ENCODE results near the gene ARHGEF11. TPM values are rescaled to one million over a fixed set of nuclear protein-coding genes. Genes with fewer than 3 reads are reported as not detected.

Gene ARHGEF11
- polyA plus RNA-seq, 4 donors = 29.8 to 33.9 (median 32.6) TPM

DNA sequence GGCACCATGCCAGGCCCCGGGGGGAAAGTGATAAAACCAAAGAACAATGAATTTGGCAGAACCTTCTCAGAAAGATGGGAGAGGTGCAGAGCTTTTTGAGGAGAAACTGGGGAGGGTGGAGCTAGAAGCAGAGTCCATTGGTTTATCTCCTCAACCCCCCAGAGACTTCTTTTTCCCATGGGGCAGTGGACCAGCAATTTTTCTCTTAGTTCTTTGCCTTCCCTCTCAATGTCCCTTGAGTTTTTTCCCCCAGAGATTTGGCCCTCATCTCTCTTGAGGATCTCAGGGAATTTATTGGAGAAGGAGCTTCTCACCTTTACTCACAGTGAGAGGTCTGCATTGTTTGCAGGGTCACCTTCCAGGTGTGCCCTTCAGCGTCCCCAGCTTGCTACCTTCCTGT is 5.3 kb upstream of the ARHGEF11 start:
- no peak for DNase-seq (ENCODE audit: low read depth in 4 of 4, low spot score in 3 of 4)

DNA sequence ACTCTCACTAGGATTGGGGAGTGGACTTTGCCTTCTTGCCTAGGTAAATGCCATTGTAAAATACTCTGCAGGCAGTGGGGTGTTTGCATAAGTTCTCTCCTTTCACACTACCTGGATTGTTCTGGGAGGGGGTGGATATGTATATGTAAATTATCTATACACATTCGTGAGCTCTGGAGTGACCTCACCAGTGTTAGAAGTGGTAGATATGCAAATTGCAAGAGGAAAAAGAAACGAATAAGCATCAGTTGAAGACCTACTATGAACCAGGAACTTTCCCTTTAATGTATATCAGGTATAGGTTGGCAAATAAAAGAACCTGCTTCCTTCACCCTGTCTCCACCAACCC is 1.5 kb upstream of the ARHGEF11 start:
- no peak for DNase-seq (ENCODE audit: low read depth in 4 of 4, low spot score in 3 of 4)

DNA sequence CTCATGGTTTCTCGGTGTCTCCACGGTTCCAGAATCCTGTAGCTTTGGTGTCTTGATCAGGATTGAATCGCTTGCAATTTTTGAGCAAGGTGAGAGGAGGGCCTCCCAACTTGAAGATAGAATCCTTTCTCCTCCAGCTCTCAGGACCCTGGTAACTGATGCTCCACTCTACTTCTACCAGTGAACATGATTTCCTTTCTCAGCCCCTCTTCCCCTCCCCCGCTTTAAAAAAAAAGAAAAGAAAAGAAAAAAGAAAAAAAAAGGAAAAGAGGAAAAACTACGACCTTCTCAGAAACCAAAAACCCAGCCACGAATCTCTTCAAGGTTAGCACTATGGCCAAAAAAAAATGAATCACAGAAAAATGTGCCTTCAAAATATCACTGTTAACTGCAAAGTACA is 1.2 kb downstream of the ARHGEF11 start:
- DNase-seq (ENCODE audit: low read depth in 4 of 4, low spot score in 3 of 4) = no peak

DNA sequence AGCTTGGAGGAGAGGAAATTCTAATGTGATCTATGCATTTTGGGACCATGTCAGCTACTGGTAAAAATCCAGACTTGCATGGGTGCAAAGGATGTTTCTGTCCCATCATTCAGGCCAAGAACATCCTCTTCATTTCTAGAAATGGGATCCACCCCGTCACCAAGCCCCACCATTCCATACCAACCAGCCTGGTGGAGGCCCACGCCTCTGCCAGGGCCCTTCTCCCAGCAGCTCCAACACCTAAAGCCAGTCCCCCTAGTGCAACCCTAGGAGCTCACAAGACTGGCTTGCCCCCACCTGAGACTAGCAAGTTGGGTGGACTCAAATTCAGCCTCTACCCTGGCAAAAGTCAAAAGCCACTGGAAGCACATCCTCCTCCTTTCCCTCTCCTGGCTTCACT is 1.9 kb downstream of the ARHGEF11 start:
- DNase-seq (ENCODE audit: low read depth in 4 of 4, low spot score in 3 of 4) = no peak

DNA sequence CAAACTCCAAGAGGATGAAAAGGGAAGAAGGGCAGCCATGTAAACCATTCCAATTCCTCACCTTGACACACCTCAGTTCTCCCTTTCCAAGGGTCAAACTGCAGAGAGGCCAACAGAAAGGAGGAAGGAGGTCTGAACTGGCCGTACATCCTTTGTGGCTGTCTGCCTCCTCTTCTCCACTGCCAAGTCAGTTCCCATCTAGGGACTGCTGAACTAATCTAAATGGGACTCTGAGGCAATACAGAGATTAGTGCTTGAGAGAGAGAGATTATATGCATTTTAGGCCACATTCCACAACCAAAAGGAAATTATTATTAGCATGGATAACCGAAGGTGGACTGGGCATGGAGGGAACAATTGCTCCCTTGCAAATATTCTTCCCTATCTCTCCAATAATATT is 2.7 kb downstream of the ARHGEF11 start:
- no peak for DNase-seq (ENCODE audit: low read depth in 4 of 4, low spot score in 3 of 4)

DNA sequence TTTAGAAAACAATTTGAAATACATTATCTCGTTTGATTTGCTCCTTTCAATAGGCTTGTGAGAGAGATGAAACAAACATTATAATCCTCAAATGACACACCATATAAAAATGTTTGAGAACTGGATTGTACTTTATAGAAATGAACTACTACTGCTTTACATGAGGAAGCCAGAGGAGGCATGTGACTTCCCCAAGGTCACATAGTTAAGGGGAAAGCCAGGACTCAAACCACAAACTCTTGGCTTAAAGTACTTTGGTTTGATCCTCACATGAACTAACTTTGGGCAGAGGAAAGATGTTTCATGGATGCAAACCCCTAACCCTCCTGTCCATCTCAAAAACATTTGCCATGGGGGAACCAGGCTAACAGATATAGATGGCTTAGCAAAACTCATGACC is 4.7 kb downstream of the ARHGEF11 start:
- DNase-seq (ENCODE audit: low read depth in 4 of 4, low spot score in 3 of 4) = no peak

DNA sequence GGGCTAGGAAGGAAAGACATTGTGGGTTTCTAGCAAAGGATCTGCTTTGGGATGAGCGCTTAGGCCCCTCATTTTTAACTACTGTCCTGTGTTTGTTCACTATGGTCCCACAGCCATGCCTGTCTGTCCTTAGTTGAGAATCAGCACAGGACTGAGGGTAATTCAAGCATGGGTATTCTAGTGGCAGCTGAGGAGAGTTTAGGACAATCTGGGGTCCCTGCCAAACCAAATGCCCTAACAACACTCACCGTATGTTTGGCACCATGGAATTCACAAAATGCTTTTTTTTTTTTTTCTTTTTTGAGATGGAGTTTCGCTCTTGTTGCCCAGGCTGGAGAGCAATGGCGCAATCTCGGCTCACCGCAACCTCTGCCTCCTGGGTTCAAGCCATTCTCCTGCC is 10.4 kb downstream of the ARHGEF11 start:
- DNase-seq (ENCODE audit: low read depth in 4 of 4, low spot score in 3 of 4) = no peak

DNA sequence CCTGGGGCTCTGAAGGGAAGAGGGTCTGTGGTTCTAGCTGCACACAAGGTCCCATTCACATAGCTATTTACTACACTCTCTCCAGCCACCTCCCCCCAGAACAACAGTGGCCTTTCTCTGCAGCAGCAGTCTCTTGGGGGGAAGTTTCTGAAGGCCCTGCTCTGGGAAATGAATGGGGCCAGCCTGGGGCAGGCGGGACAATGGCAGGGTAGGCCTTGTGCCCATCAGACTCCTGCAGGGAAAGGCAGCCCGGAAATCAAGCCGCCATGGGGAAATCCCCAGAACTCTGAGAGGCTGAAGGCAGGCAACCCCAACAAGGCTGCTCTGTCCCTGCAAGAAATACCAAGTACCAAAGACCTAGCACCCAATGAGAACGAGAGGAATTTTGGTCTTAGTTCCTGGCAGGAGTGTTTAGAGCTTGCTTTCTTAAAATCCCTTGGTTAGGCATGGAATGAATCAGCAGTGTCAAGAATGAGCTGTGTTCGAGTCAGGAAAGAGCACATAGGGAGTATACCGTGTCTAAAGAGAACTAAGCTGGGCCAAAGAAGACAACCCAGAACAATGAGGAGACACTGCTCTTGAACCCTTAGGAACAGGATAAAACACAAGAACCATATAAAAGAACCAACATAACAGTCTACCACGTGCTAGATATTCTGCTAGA is 11.3 kb downstream of the ARHGEF11 start:
- no peak for DNase-seq (ENCODE audit: low read depth in 4 of 4, low spot score in 3 of 4)

DNA sequence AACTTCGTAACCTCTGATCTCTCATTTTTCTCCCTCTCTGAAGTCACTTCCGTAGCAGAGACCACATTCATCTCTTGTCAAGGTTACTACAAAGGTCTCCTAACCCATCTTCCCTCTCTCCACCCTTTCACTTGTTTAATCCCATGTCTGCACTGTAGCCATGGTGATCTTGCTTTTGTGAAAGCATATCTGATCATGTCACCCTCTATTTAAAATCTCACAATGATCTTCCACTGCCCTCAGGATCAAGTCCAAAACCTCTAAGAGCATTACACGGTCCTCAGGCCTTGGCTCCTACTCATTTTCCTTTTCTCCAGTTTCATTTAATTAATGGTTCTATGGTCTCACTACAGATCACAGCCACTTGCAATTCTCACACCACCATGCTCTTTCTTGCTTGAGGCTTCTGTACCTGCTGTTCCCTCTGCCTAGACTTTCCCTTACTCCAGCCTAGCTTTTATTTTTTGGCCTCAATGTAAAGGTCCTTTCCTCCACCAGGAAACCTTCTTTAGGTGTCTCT is 12.1 kb downstream of the ARHGEF11 start:
- no peak for DNase-seq (ENCODE audit: low read depth in 4 of 4, low spot score in 3 of 4)

DNA sequence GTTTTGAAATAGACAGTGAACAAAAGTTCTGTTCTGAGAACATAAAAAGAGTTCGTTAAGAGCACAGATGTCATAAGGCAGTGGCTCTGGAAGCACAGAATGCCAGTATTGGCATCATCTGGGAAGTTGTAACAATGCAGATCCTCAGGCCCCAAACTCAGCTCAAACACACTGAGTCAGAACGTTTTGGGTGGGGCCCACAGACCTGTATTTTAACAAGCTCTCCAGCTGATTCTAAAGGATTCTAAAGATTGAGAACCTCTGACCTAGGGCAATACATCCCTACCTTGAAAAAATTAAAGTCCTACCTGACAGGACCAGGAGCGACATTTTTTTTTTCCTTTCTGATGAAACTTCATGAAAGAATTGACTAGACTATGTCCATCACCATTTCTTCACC is 13.2 kb downstream of the ARHGEF11 start:
- no peak for DNase-seq (ENCODE audit: low read depth in 4 of 4, low spot score in 3 of 4)

DNA sequence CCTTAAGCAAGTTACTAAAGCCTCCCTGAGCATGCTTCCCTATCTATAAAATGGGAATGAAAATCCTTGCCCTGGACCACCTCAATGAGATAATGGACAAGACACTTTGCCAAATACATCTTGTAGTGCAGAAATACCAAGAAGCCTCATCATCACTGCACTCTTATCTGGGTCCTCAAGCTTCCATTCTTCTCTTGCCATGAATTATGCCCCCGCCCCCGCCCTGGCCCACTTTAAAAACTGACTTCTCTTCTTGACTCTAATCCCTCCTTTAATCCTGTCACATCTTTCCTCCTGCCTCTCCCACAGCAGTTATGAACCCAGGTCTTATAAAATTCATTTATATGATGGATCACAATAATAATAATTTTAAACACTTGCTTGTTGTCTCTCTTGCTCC is 14.8 kb downstream of the ARHGEF11 start:
- DNase-seq (ENCODE audit: low read depth in 4 of 4, low spot score in 3 of 4) = no peak

DNA sequence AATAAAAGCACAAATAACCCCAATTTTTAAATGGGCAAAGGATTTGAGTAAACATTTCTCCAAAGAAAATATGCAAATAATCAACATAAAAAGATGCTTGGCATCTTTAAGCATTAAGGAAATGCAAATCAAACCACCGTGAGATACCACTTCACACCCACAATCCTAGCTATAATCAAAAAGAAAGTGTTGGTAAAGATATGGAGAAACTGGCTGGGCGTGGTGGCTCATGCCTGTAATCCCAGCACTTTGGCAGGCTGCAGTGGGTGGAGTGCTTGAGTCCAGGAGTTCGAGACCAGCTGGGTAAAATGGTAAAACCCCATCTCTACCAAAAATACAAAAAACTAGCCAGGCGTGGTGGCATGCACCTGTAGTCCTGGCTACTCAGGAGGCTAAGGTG is 16.9 kb downstream of the ARHGEF11 start:
- DNase-seq (ENCODE audit: low read depth in 4 of 4, low spot score in 3 of 4) = no peak

DNA sequence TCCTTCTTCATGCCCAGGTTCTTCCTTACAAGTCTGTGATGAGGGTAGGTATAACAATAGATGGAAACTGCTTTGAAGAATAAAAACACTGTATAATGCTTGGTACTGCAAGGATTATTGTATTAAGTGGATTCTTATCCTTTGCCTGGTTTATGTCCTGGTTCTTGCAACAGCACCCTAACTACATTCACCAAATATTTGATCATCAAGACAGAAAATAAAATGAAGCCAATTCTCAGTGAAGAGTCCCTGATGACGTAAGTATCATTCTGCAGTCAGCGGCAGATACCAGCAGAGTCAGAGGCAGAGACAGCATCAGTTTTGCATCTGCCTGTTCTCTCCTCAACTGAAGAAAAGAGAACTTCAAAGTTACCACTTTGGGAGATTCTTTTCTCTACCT is 19.7 kb downstream of the ARHGEF11 start:
- DNase-seq (ENCODE audit: low read depth in 4 of 4, low spot score in 3 of 4) = no peak

DNA sequence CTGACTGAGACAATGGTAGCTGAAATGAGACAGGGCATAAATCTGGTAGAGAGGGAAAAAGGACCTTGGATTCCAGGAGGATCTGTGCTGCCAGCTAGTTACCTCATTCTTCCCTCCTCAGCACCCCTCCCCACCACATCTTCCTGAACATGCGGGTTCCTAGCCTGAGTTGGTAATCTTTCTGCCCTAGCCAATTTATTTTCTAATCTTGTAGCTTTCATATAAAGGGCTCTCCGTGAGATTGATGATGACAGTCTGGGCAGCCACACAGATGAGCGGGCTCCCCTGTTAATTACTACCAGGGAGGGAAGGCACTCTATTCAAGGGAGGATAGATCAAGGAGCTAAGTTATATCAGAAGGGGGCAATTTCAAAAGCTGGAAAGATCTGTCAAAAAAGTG is 20.2 kb downstream of the ARHGEF11 start:
- no peak for DNase-seq (ENCODE audit: low read depth in 4 of 4, low spot score in 3 of 4)

DNA sequence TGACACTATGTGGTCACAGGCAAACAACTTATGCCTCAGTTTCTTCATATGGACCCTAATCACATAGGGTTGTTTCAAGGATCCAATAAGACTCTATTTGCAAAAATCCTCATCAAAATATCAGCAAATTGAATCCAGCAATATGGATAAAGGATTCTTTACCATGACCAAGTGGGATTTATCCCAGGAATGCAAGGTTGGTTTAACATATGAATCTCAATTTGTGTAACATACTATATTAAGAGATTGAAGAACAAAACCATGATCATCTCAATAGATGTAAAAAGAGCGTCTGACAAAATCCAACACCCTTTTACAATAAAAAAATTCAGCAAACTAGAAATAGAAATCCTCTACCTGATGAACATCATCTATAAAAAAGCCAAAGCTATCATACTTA is 23.9 kb downstream of the ARHGEF11 start:
- DNase-seq (ENCODE audit: low read depth in 4 of 4, low spot score in 3 of 4) = no peak

DNA sequence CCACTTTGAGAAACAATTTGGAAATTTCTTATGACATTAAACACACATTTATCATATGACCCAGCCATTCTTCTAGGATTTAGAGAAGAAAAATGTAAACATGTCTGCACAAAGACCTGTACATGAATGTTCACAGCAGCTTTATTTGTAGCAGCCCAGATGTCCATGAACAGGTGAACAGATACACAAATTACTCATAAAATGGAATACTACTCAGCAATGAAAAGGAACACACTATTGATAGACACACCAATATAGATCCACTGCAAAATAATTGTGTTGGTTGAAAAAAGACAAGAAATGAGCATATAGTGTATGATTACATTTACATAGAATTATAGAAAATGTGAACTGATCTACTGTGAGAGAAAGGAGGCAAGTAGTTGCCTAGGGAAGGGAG is 26.1 kb downstream of the ARHGEF11 start:
- DNase-seq (ENCODE audit: low read depth in 4 of 4, low spot score in 3 of 4) = no peak

DNA sequence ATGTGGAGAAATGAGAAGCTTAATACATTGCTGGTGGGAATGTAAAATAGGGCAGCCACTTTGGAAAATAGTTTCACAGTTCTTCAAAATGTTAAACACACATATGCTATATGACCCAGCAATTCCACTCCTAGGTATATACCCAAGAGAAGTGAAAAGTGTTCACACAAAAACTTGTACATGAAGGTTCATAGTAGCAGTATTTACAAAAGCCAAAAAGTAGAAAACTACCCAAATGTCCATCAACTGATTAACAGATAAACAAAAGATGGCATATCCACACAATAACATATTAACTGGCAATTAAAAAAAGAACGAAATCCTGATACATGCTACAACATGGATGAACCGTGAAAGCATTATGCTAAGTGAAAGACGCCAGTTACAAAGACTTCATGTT is 33.7 kb downstream of the ARHGEF11 start:
- no peak for DNase-seq (ENCODE audit: low read depth in 4 of 4, low spot score in 3 of 4)

DNA sequence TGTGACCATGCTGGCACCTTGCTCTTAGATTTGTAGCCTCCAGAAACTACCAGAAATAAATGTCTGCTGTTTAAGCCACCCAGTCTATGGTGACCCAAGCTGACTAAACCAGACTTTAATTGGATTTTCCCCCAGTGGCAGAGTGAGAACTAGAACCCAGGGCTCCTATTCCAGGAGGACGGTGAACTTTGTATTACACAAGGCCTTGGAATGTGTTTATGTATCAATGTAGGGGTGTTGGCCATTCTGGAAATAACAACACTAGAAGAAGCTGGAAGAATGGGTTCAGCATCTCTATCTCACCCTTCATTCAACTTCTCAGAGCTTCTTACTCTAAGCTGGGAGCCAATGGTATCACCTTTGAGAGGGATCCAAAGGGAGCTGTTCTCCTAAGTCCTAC is 37.0 kb downstream of the ARHGEF11 start:
- no peak for DNase-seq (ENCODE audit: low read depth in 4 of 4, low spot score in 3 of 4)

DNA sequence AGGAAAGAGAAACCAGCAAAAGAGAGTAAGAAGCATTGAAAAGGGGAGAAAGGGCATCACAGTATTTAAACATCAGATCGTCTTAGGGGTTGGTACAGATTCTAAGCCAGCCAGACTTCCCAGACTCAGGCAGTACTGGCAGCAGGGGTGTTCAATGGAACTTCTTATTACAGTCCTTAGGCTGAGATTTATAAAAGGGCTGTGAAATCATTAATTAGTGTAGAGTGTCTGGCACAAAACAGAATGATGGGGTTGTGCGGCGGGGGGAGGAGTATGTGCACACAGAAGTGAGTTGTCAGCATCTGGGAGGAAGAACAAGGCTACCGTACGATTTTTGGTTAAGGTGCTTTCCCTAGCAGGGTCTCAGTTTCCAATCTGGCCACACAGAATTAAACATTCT is 38.2 kb downstream of the ARHGEF11 start:
- no peak for DNase-seq (ENCODE audit: low read depth in 4 of 4, low spot score in 3 of 4)

DNA sequence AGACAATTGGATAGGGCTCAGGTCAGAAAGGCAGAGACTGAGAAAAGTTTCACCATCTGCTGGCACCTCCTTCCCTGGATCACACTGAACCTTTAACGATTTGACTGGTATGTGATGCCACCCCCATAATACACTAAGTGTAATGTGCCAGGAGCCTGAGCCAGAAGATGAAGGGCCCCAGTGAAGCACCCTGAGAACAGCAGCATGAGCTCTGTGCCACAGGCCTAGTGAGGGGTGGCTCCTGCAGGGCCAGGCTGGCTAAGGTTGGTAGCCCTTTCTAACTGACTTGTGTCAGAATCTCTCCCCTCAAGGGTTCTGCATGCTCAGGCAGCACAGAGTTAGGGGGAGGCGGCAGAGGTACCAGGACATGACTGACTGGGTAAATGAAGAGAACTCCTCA is 38.9 kb downstream of the ARHGEF11 start:
- no peak for DNase-seq (ENCODE audit: low read depth in 4 of 4, low spot score in 3 of 4)

DNA sequence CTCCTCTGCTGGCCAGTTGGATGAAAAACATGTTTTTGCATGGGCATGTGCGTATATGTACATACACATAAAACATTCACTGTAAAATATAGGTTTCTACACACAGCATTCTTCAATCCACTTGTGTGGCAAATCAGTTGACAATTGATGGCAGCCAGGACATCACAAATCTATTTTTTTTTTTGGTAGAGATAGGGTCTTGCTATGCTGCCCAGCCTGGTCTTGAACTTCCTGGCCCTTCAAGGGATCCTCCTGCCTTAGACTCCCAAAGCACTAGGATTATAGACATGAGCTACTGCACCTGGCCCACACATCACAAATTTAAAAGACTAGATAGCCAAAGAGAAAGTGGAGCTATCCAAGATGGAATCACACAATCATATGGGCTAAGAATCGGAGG is 39.6 kb downstream of the ARHGEF11 start:
- DNase-seq (ENCODE audit: low read depth in 4 of 4, low spot score in 3 of 4) = no peak

DNA sequence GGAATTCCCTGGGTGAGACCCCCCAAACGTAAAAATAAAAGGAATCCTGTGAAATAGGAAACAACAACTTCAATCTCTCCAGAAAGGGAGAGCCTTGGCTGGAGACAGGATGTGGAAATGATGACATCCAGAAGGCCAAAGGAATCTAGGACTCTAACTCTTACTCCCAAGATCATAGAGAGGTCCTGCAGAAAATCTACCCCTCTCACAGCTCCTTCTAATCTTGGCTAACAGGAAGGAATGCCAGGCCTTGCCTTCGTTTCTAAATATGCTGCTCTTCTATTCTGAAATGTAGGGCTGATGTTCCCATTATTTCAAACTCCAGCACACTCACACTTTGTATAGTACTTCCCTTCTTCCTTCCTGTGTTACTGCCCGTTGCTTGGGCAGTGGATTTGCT is 40.7 kb downstream of the ARHGEF11 start:
- no peak for DNase-seq (ENCODE audit: low read depth in 4 of 4, low spot score in 3 of 4)

DNA sequence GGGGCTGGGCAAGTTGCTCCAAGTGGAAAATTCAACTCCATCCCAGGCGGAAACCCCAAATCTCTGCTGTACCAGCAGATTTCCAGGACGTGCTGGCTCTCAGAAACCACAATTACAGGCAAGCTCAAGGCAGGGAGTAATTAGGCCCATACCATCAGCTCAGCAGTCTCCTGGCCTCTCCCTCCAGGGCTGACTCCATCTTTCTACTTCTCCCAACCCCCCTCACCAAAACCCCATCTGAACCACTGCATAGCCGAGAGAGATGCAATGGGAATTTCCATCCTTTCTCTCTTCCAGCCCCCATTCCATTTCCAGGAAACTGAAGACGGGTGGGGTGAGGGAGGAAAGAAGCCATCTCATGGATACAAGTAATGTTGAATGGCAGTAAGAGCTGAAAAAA is 41.2 kb downstream of the ARHGEF11 start:
- no peak for DNase-seq (ENCODE audit: low read depth in 4 of 4, low spot score in 3 of 4)
